Mucosa of stomach (tissue), 1 donor: Measurements from ENCODE around the gene MRPL43.

Experiments
- H3K27me3 ChIP-seq: one replicate; pipeline ENCODE4 v1.7.0; 2013; ENCODE audit warnings: mild to moderate bottlenecking, low read length; ENCODE audit not compliant: control insufficient read depth, insufficient read depth
- H3K36me3 ChIP-seq: one replicate; pipeline ENCODE4 v1.7.0; 2013; ENCODE audit warnings: low read length; ENCODE audit not compliant: control insufficient read depth, insufficient read depth
- H3K4me1 ChIP-seq: one replicate; pipeline ENCODE4 v1.7.0; 2013; ENCODE audit warnings: mild to moderate bottlenecking, low read length; ENCODE audit not compliant: control insufficient read depth, insufficient read depth
- H3K4me3 ChIP-seq: one replicate; pipeline ENCODE4 v1.7.0; 2013; ENCODE audit warnings: low read length
- H3K9ac ChIP-seq: one replicate; pipeline ENCODE4 v1.7.0; 2013; ENCODE audit warnings: mild to moderate bottlenecking, low read length, moderate library complexity
- H3K9me3 ChIP-seq: one replicate; pipeline ENCODE4 v1.7.0; 2013; ENCODE audit warnings: mild to moderate bottlenecking, low read length, moderate library complexity; ENCODE audit not compliant: control insufficient read depth
- donor health status: Pancreatic carcinoma.

MRPL43 gene

GRCh38 chr10:100972904-100973535, 14.3 kb downstream of the MRPL43 start:
- Histone ChIP-seq H3K9me3 (no peaks in the 10 kb centered on the region), H3K4me3 (no peak overlapping the region), H3K27me3 (no peaks in the 10 kb centered on the region), H3K4me1 (peaks cover 40% of the 10 kb centered on the region), H3K36me3 (peaks cover 6% of the 10 kb centered on the region), H3K9ac (no peak overlapping the region)

- H3K4me1 ChIP-seq, result peaks cover 41% of the 10 kb centered on the region
- H3K4me3 ChIP-seq, result no peak overlapping the region
- no peak overlapping the region for H3K9ac ChIP-seq
- H3K27me3 ChIP-seq, result no peaks in the 10 kb centered on the region
- peaks cover 6% of the 10 kb centered on the region for H3K36me3 ChIP-seq
- no peaks in the 10 kb centered on the region for H3K9me3 ChIP-seq
Measured at GRCh38 chr10:100972115-100972903, 15.0 kb downstream of the MRPL43 start.

- Histone ChIP-seq H3K4me3 (peak overlapping the region; percentile 49), H3K9ac (peak overlapping the region; percentile 17), H3K4me1 (peaks cover 41% of the 10 kb centered on the region), H3K9me3 (no peaks in the 10 kb centered on the region), H3K36me3 (peaks cover 3% of the 10 kb centered on the region), H3K27me3 (no peaks in the 10 kb centered on the region)
Measured at GRCh38 chr10:100970914-100971811, 16.1 kb downstream of the MRPL43 start.

- peak overlapping the region; percentile 49 for H3K4me3 ChIP-seq
- H3K36me3 ChIP-seq, result no peaks in the 10 kb centered on the region
- H3K9ac ChIP-seq, result peak overlapping the region; percentile 70
- peaks cover 41% of the 10 kb centered on the region for H3K4me1 ChIP-seq
- no peaks in the 10 kb centered on the region for H3K9me3 ChIP-seq
- no peaks in the 10 kb centered on the region for H3K27me3 ChIP-seq
Measured at GRCh38 chr10:100970076-100970913, 17.0 kb downstream of the MRPL43 start.

GRCh38 chr10:100969187-100970075, 17.9 kb downstream of the MRPL43 start, which contains the start of gene SEMA4G:
SEMA4G (plus strand) TSS chr10:100969504; CDS start chr10:100972913, 3,409 bp downstream.
- Histone ChIP-seq H3K36me3 (no peaks in the 10 kb centered on the region), H3K27me3 (no peaks in the 10 kb centered on the region), H3K4me1 (peaks cover 41% of the 10 kb centered on the region), H3K9me3 (no peaks in the 10 kb centered on the region), H3K9ac (peak within 1 kb of the TSS; percentile 70), H3K4me3 (peak within 1 kb of the TSS; percentile 58)

- Histone ChIP-seq H3K9ac (peak overlapping the region; percentile 52), H3K4me3 (peak overlapping the region; percentile 58), H3K36me3 (no peaks in the 10 kb centered on the region), H3K27me3 (no peaks in the 10 kb centered on the region), H3K4me1 (peaks cover 41% of the 10 kb centered on the region), H3K9me3 (no peaks in the 10 kb centered on the region)
Measured at GRCh38 chr10:100968863-100969186, 18.5 kb downstream of the MRPL43 start.

GRCh38 chr10:100968062-100968736, 19.1 kb downstream of the MRPL43 start:
- no peaks in the 10 kb centered on the region for H3K27me3 ChIP-seq
- H3K9me3 ChIP-seq, result no peaks in the 10 kb centered on the region
- no peak overlapping the region for H3K9ac ChIP-seq
- H3K4me1 ChIP-seq, result peaks cover 41% of the 10 kb centered on the region
- H3K4me3 ChIP-seq, result peak overlapping the region; percentile 58
- H3K36me3 ChIP-seq, result no peaks in the 10 kb centered on the region

GRCh38 chr10:100967332-100967731, 20.0 kb downstream of the MRPL43 start:
- Histone ChIP-seq H3K9me3 (no peaks in the 10 kb centered on the region), H3K9ac (no peak overlapping the region), H3K4me1 (peaks cover 33% of the 10 kb centered on the region), H3K4me3 (no peak overlapping the region), H3K36me3 (no peaks in the 10 kb centered on the region), H3K27me3 (no peaks in the 10 kb centered on the region)

- no peaks in the 10 kb centered on the region for H3K36me3 ChIP-seq
- H3K4me3 ChIP-seq, result no peak overlapping the region
- H3K9ac ChIP-seq, result no peak overlapping the region
- peaks cover 28% of the 10 kb centered on the region for H3K4me1 ChIP-seq
- no peaks in the 10 kb centered on the region for H3K9me3 ChIP-seq
- no peaks in the 10 kb centered on the region for H3K27me3 ChIP-seq
Measured at GRCh38 chr10:100966887-100967286, 20.4 kb downstream of the MRPL43 start.

GRCh38 chr10:100965820-100966219, 21.5 kb downstream of the MRPL43 start:
- Histone ChIP-seq H3K9me3 (no peaks in the 10 kb centered on the region), H3K36me3 (no peaks in the 10 kb centered on the region), H3K4me3 (no peak overlapping the region), H3K4me1 (peaks cover 18% of the 10 kb centered on the region), H3K27me3 (no peaks in the 10 kb centered on the region), H3K9ac (no peak overlapping the region)
